IPS-18a (cell line): ENCODE measurements around the gene RDH12.
A peak's percentile ranks its signal among the peaks of the same experiment; 100 is the strongest.
"Not testable (repeated sequence)": the region's sequence is repeated elsewhere in the genome, so short reads cannot be mapped to it uniquely, and the experiment has no call there.

Experiments
- H3K27ac ChIP-seq: one replicate; pipeline ENCODE4 v1.5.1; 2013; ENCODE audit warnings: low read length
- H3K27me3 ChIP-seq: one replicate; pipeline ENCODE4 v1.6.1; 2013; ENCODE audit warnings: mild to moderate bottlenecking, low read length; ENCODE audit not compliant: control insufficient read depth, insufficient read depth
- H3K36me3 ChIP-seq: one replicate; pipeline ENCODE4 v1.6.1; 2013; ENCODE audit warnings: low read depth, low read length; ENCODE audit not compliant: control insufficient read depth
- H3K4me1 ChIP-seq: one replicate; pipeline ENCODE4 v1.6.1; 2013; ENCODE audit warnings: low read depth, low read length; ENCODE audit not compliant: control insufficient read depth
- H3K4me3 ChIP-seq: one replicate; pipeline ENCODE4 v1.5.1; 2013; ENCODE audit warnings: low read length
- H3K9ac ChIP-seq: one replicate; pipeline ENCODE4 v1.6.1; 2013; ENCODE audit warnings: mild to moderate bottlenecking, low read length, moderate library complexity
- H3K9me3 ChIP-seq: one replicate; pipeline ENCODE4 v1.6.1; 2013; ENCODE audit warnings: low read depth, low read length; ENCODE audit not compliant: control insufficient read depth

RDH12 gene

DNA sequence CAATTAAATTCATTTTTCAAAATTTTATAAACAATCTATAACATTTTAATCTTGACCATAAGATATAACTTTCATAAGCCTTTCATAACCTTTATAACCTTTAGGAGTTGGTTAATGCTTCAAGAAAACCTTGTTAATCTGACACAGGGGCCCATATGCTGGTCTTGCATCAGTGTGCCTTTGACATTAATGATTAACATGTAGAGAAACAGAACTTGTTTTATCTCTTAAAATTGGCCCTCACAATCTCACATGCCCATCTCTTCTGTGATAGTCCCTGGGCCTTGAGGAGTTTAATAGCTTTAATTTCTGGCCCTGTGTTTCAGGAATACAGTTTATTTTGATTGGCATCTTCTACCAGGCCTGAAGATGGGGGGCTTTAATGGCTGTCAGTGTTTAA is 7.7 kb downstream of the RDH12 start:
- peaks cover 24% of the 10 kb centered on the region for H3K9me3 ChIP-seq
- H3K36me3 ChIP-seq, H3K4me1 ChIP-seq, H3K4me3 ChIP-seq, H3K27ac ChIP-seq, H3K9ac ChIP-seq, H3K27me3 ChIP-seq: not testable (repeated sequence)

DNA sequence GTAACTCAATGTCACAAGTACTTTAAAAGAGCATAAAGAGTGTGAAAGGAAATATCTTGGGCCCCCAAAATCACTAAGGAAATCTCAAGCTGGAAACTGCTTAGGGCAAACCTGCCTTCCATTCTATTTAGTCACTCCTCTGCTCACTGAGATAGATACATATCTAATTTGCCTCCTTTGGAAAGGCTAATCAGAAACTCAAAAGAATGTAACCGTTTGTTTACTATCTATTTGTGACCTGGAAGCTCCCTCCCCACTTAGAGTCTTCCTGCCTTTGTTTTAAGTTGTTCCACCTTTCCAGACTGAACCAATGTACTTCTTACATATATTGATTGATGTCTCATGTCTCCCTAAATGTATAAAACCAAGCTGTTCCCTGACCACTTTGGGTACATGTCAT is 8.1 kb downstream of the RDH12 start:
- H3K9ac ChIP-seq, H3K36me3 ChIP-seq, H3K4me1 ChIP-seq, H3K4me3 ChIP-seq, H3K27me3 ChIP-seq, H3K27ac ChIP-seq: not testable (repeated sequence)
- H3K9me3 ChIP-seq = peaks cover 24% of the 10 kb centered on the region

DNA sequence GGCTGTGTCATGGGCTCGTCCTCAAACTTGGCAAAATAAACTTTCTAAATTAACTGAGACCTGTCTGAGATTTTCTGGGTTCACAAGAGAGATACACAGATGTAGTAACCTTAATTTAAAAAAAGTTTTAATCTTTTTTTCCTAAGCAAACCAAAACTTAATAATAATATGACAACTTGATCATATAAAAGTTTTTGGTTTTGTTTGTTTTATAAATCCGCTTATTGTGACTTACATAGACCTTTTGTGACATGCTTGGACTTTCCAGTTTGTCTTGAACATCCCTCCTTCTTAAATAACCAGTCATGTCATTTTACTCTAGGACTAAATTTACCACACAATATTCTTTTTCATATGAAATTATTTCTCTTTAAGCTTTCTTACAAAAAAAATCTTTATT is 8.5 kb downstream of the RDH12 start:
- H3K27ac ChIP-seq = no peak overlapping the region
- no peak overlapping the region for H3K4me3 ChIP-seq
- no peaks in the 10 kb centered on the region for H3K4me1 ChIP-seq
- peaks cover 24% of the 10 kb centered on the region for H3K9me3 ChIP-seq
- H3K36me3 ChIP-seq = no peaks in the 10 kb centered on the region
- H3K27me3 ChIP-seq = no peaks in the 10 kb centered on the region
- no peak overlapping the region for H3K9ac ChIP-seq

DNA sequence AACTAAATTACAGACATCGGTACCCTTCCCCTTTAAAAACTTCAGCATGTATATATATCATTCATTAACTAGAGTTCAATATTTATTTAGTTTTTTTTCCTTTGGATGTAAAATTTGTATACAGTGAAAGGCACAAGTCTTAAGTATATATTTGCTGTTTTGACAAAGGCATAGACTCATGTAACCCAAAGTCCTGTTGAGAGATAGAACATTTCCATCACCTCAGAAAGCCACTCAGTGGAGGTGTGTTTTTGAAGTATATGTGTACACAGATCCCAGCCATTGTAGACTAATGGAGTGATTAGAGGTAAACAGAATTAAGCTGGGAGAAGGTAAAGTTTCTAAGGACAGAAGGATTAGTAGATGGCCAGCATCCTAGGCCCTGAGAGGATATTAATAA is 15.4 kb downstream of the RDH12 start:
- no peak overlapping the region for H3K9ac ChIP-seq
- H3K4me1 ChIP-seq = no peaks in the 10 kb centered on the region
- H3K4me3 ChIP-seq = no peak overlapping the region
- H3K27me3 ChIP-seq = no peaks in the 10 kb centered on the region
- no peaks in the 10 kb centered on the region for H3K9me3 ChIP-seq
- H3K27ac ChIP-seq = no peak overlapping the region
- no peaks in the 10 kb centered on the region for H3K36me3 ChIP-seq

DNA sequence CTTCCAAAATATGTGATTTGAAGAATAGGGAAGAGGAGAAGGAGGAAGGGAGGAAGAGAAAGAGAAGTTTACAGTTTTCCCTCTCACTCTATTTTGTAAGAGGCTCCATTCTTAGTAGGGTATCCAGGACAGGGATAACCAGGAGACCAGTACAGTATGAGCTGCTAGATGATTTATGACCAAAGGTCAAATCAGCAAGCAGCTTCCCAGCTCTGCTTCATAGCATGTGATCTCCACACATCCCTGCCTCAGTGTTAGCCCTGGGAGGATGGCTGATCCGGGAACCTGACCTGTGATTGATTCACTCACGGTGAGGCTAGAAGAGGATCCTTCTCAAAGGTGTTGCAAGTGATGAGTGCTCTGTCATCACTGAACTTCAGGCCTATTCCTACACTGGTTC is 16.6 kb downstream of the RDH12 start:
- Histone ChIP-seq H3K27me3 (peaks cover 5% of the 10 kb centered on the region), H3K36me3 (no peaks in the 10 kb centered on the region), H3K27ac (no peak overlapping the region), H3K9ac (no peak overlapping the region), H3K4me3 (no peak overlapping the region), H3K9me3 (no peaks in the 10 kb centered on the region), H3K4me1 (no peaks in the 10 kb centered on the region)

DNA sequence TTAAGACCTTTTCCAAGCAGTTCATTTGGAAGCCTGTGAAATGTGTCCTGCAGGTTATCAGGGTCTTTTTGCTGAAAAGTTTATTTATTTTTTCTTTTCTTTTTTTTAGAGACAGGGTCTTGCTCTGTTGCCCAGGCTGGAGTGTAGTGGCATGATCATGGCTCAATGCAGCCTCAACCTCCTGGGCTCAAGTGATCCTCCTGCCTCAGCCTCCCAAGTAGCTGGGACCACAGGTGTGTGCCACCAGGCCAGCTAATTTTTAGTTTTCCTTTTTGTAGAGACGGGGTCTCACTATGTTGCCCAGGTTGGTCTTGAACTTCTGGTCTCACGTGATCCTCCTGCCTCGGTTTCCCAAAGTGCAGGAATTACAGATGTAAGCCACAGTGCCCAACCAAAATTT is 17.7 kb downstream of the RDH12 start:
- H3K4me1 ChIP-seq, H3K9me3 ChIP-seq, H3K27ac ChIP-seq, H3K27me3 ChIP-seq, H3K4me3 ChIP-seq, H3K9ac ChIP-seq, H3K36me3 ChIP-seq: not testable (repeated sequence)

DNA sequence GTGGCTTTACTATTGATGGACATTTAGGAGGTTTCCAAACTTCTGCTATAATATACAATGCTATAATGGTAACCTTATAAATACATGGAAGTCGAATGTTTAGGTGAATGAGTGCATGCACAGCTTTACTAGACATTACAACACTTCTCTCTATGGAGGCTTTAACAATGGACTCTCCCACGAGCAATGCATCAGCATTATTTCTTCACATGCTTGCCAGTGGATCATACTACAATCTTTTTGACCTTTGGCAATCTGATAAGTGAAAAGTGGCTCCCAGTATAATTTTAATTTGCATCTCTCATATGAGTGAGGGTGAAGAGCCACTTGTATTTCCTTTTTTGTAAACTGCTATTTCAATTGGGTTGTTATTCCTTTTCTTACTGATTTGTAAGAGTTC is 18.2 kb downstream of the RDH12 start:
- no peak overlapping the region for H3K9ac ChIP-seq
- H3K36me3 ChIP-seq = no peaks in the 10 kb centered on the region
- H3K27ac ChIP-seq = no peak overlapping the region
- H3K4me3 ChIP-seq = no peak overlapping the region
- H3K4me1 ChIP-seq = no peaks in the 10 kb centered on the region
- peaks cover 5% of the 10 kb centered on the region for H3K27me3 ChIP-seq
- H3K9me3 ChIP-seq = no peaks in the 10 kb centered on the region

DNA sequence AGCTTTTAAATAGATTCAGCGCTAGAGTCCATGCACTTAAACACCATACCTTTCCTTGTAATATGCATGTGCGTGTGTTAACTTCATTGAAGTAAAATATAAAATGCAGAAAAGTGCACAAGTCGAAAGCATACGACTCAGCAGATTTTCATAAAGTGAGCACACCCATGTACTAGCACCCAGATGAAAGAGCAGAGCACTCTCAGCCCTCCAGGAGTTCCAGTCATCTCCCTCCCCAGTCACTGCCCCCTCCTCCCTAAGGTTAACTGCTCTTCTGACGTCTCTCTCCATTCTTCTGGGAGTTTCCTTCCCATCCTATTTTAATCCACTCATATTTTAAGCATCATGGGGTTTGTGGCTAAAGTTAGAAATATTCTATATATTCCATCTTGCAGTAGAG is 20.2 kb downstream of the RDH12 start:
- Histone ChIP-seq H3K9ac (no peak overlapping the region), H3K4me1 (no peaks in the 10 kb centered on the region), H3K9me3 (no peaks in the 10 kb centered on the region), H3K27ac (no peak overlapping the region), H3K4me3 (no peak overlapping the region), H3K36me3 (no peaks in the 10 kb centered on the region), H3K27me3 (peaks cover 5% of the 10 kb centered on the region)

DNA sequence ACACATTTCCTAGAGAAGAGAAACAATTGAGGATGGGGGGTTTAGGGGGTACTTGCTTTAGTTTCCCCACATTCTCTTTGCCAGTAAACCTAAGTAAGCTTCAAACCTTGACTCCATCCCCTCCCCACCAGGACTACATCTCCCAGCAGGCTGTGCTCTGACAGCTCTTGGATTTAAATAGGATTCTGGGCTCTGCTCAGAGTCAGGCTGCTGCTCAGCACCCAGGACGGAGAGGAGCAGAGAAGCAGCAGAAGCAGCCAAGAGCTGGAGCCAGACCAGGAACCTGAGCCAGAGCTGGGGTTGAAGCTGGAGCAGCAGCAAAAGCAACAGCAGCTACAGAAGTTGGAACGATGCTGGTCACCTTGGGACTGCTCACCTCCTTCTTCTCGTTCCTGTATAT is 20.6 kb downstream of the RDH12 start:
- Histone ChIP-seq H3K9ac (no peak overlapping the region), H3K9me3 (no peaks in the 10 kb centered on the region), H3K4me3 (peak overlapping the region; percentile 20), H3K27me3 (peaks cover 5% of the 10 kb centered on the region), H3K27ac (no peak overlapping the region), H3K36me3 (no peaks in the 10 kb centered on the region), H3K4me1 (no peaks in the 10 kb centered on the region)

DNA sequence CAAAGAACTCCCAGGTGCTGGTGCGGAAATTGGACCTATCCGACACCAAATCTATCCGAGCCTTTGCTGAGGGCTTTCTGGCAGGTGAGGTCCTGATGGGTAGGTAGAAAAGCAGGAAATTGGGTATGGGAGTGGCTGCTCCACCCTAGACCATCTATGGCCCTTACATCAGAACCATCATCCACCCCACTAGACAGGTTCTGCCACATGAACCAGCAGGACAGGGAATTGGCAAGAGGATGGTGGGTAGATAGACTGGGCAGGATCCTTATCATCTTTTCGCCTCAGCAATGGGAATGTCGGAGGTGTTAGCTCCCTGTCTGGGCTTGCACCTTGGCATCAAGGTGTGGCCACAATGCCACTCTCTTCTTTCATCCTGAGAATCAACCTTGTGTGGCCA is 23.5 kb downstream of the RDH12 start:
- H3K9ac ChIP-seq = no peak overlapping the region
- peaks cover 5% of the 10 kb centered on the region for H3K27me3 ChIP-seq
- H3K4me1 ChIP-seq = peaks cover 16% of the 10 kb centered on the region
- no peak overlapping the region for H3K27ac ChIP-seq
- H3K9me3 ChIP-seq = no peaks in the 10 kb centered on the region
- no peaks in the 10 kb centered on the region for H3K36me3 ChIP-seq
- H3K4me3 ChIP-seq = no peak overlapping the region

DNA sequence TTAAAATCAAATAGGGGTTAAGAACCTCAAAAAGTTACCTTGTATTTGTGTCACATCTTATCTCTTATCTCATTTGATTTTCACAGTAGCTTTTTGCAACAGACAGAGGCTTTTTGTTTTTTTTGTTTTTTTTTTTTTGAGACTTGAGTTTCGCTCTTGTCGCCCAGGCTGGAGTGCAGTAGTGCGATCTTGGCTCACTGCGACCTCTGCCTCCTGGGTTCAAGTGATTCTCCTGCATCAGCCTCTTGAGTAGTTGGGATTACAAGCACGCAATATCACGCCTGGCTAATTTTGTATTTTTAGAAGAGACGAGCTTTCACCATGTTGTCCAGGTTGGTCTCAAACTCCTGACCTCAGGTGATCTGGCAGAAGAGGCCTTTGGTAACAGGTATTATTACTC is 25.7 kb downstream of the RDH12 start:
- Histone ChIP-seq H3K9me3 (no peaks in the 10 kb centered on the region), H3K36me3 (no peaks in the 10 kb centered on the region), H3K27me3 (peaks cover 5% of the 10 kb centered on the region), H3K27ac (no peak overlapping the region), H3K4me3 (no peak overlapping the region), H3K4me1 (peaks cover 16% of the 10 kb centered on the region), H3K9ac (no peak overlapping the region)

DNA sequence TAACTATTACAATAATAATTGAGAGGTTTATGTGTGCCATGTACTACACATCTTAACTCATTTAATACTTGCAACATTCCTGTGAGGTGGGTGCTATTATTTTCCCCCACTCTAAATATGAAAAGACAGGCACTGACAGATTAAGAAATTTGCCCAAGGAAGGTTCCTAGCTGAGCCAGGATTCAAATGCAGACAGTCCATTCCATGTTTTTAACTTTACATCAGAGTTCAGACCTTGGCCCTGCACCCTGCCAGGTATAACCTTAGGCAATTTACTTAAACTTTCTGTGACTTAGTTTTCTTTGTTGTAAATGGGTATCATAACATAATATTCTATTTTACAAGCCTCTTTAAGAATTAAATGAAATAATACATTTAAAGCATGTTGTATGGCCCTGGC is 26.6 kb downstream of the RDH12 start:
- Histone ChIP-seq H3K36me3 (no peaks in the 10 kb centered on the region), H3K27me3 (no peaks in the 10 kb centered on the region), H3K9me3 (no peaks in the 10 kb centered on the region), H3K9ac (no peak overlapping the region), H3K4me1 (peaks cover 16% of the 10 kb centered on the region), H3K4me3 (no peak overlapping the region), H3K27ac (no peak overlapping the region)
